ENCODE measurements around the gene DNAJB2. TPM values are rescaled to one million over a fixed set of nuclear protein-coding genes. Genes with fewer than 3 reads are reported as not detected.

Gene DNAJB2
- total and polyA plus RNA-seq, 7 experiments from 2014 or later: 6.7 to 134 (median 107) TPM

DNA sequence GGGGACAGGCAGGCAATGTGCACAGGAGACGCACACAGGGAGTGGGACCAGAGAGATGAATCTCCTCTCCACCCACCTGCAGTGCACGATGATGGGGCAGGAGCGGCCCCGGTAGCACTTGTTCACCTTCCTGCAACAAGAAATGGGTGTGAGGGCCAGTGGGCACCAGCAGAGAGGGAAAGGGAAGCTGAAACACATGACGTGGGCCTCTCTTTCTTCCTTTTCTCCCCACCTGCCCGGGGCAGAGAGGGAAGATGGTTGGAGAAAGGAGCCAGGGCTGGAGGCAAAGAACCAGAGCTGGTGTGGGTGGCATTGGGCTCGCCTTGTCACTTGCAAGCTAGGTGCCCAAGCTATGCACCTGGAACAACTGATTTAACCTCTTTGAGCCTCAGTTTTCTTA lies 12.2 kb downstream of the DNAJB2 start:
- Mint-ChIP-seq H3K36me3 (peaks cover 0 to 2% (median 0%) of the 10 kb centered on the region in 5 donors), H3K4me3 (no peak overlapping the region), H3K27ac (no peak overlapping the region), H3K4me1 (peaks cover 7 to 22% (median 17%) of the 10 kb centered on the region in 7 donors), H3K9me3 (no peaks in the 10 kb centered on the region), H3K27me3 (peaks cover 0 to 6% (median 0%) of the 10 kb centered on the region in 5 donors)
- intact Hi-C loops (cut with micrococcal nuclease): loop anchor here in 1 of 2 donors (5.0 kb wide), 1 partner anchor 251 kb away; the partner anchor contains the start of genes CHPF and TMEM198
- ATAC-seq (no peak), DNase-seq (no peak)
- Histone ChIP-seq H3K4me1 (ENCODE audit: control insufficient read depth in 2 of 2, insufficient read depth in 2 of 2, low read length in 2 of 2) (peaks cover 2 to 5% of the 10 kb centered on the region in 2 donors), H3K4me3 (ENCODE audit: low read length) (no peak overlapping the region), H3K36me3 (ENCODE audit: control insufficient read depth in 2 of 3, insufficient read depth in 3 of 3, low read length in 3 of 3) (peaks cover 0 to 5% (median 0%) of the 10 kb centered on the region in 3 experiments), H3K9me3 (ENCODE audit: control insufficient read depth in 2 of 3, low read length in 3 of 3) (no peaks in the 10 kb centered on the region), H3K27me3 (ENCODE audit: control insufficient read depth in 2 of 2, insufficient read depth in 2 of 2, low read length in 2 of 2) (no peaks in the 10 kb centered on the region), H3K27ac (ENCODE audit: low read depth, low read length) (no peak overlapping the region)
- ChIA-PET CTCF (interaction anchor here (0.9 to 11.9 kb wide), 4 partner anchors 12 to 116 kb away, joined by 3 to 194 read pairs (median 4); partner anchors contain the start of gene DNAJB2), POLR2A (interaction anchor here (0.9 to 1.4 kb wide), 2 partner anchors 13 to 15 kb away, joined by 3 to 6 read pairs; partner anchors contain the start of gene DNAJB2)

DNA sequence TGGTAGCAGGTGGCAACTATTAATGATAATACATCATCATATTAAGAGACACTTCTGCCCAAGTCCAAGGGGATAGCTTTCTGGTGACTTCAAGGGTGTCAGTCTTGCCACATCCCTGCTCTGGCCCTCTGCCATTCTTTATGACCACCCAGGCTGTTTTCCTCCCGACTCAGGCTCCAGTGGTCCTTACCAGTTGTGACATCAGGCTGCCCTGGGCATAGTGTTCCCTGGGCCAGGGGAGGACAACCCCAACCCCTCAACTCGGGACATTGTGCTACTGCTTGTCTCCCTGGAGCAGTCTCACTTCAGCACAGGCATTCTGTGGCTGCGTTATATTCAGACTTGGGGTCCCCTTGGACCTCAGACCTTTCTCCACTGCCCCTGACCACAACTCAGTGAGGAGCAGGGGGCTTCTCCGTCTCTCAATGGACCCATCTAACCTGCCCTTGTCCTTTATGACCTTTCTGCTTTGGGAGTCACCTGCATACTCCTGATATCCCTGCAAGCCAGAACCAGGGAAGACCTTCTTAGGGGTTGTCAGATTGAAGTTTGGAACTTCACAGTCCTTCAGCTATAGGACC lies 12.8 kb downstream of the DNAJB2 start:
- peaks cover 10 to 28% (median 17%) of the 10 kb centered on the region in 7 donors for H3K4me1 Mint-ChIP-seq
- POLR2A ChIA-PET: interaction anchor here (0.9 kb wide), 1 partner anchor 15 kb away, joined by 3 read pairs; no protein-coding TSS in a partner anchor
- no peak for DNase-seq

DNA sequence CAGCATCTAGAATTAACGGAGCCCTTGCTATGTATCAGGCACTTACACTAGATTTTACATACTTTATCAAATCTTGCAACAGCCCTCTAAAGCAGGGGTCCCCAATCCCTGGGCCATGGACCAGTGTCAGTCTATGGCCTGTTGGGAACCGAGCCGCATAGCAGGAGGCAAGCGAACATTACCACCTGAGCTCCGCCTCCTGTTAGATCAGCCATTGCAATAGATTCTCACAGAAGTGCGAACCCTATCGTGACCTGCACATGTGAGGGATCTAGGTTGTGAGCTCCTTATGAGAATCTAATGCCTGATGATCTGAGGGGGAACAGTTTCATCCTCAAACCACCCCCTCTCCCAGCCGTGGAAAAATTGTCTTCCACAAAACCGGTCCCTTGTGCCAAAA lies 13.4 kb downstream of the DNAJB2 start:
- Mint-ChIP-seq H3K4me3 (no peak overlapping the region), H3K27ac (no peak overlapping the region)
- intact Hi-C loops (cut with micrococcal nuclease): loop anchor here in 1 of 2 donors (5.0 kb wide), 1 partner anchor 250 kb away; the partner anchor contains the start of genes CHPF and TMEM198

More for the DNA sequence above, 12.8 kb downstream of the DNAJB2 start:
- intact Hi-C loops (cut with micrococcal nuclease): loop anchor here in 1 of 2 donors (5.0 kb wide), 1 partner anchor 250 kb away; the partner anchor contains the start of genes CHPF and TMEM198
- H3K36me3 ChIP-seq (ENCODE audit: control insufficient read depth in 2 of 3, insufficient read depth in 3 of 3, low read length in 3 of 3): no peaks in the 10 kb centered on the region
- peaks cover 2 to 11% of the 10 kb centered on the region in 2 donors for H3K4me1 ChIP-seq (ENCODE audit: control insufficient read depth in 2 of 2, insufficient read depth in 2 of 2, low read length in 2 of 2)
- no peak for ATAC-seq
- H3K4me3 ChIP-seq (ENCODE audit: low read length): no peak overlapping the region
- Mint-ChIP-seq H3K27me3 (peaks cover 0 to 6% (median 0%) of the 10 kb centered on the region in 5 donors), H3K4me3 (no peak overlapping the region), H3K9me3 (no peaks in the 10 kb centered on the region), H3K27ac (no peak overlapping the region), H3K36me3 (peaks cover 0 to 2% (median 0%) of the 10 kb centered on the region in 5 donors)
- CTCF ChIA-PET: interaction anchor here (0.7 to 11.9 kb wide), 6 partner anchors 11 to 116 kb away, joined by 3 to 194 read pairs (median 4); partner anchors contain the start of genes DNAJB2, TUBA4A and TUBA4B
- no peak overlapping the region for H3K27ac ChIP-seq (ENCODE audit: low read depth, low read length)
- no peaks in the 10 kb centered on the region for H3K9me3 ChIP-seq (ENCODE audit: control insufficient read depth in 2 of 3, low read length in 3 of 3)
- H3K27me3 ChIP-seq (ENCODE audit: control insufficient read depth in 2 of 2, insufficient read depth in 2 of 2, low read length in 2 of 2): no peaks in the 10 kb centered on the region

DNA sequence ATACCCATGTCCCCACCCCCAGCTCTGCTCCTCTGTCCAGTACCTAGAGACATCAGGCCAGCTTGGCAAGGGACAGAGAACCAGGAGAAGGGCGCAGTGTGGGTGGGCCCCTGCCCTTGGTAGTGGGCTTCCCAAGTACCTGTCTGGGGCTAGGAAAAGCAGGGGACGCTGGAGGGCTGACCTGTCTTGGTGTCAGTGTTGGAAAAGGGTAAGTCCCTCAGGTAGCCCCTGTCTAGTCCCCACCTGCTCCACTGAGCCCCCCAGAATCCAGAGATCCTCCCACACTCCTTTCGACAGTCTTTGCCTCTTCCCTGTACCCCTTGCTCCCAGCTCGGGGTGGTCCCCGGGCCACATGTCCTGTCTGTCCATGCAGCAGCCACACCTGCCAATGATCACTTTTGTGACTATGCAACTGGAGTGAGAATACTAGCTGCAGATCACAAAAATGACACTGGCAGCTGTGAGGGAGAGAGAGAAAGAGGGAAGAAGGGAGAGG lies 14.6 kb downstream of the DNAJB2 start:
- Mint-ChIP-seq H3K4me3 (peak overlapping the region; percentile 61 to 89 (median 82)), H3K9me3 (no peaks in the 10 kb centered on the region), H3K27ac (peak overlapping the region in 7 of 9 donors; percentile 56 to 88 (median 71)), H3K4me1 (peaks cover 11 to 33% (median 25%) of the 10 kb centered on the region in 7 donors), H3K36me3 (peaks cover 0 to 2% (median 0%) of the 10 kb centered on the region in 5 donors), H3K27me3 (peaks cover 0 to 6% (median 0%) of the 10 kb centered on the region in 5 donors)
- H3K9me3 ChIP-seq (ENCODE audit: control insufficient read depth in 2 of 3, low read length in 3 of 3): no peaks in the 10 kb centered on the region
- ChIA-PET POLR2A (interaction anchor here (1.8 to 4.2 kb wide), 6 partner anchors 14 to 117 kb away, joined by 8 to 74 read pairs (median 22); partner anchors contain the start of genes CNPPD1, DNAJB2, GLB1L and STK16), CTCF (interaction anchor here (0.5 to 11.9 kb wide), 12 partner anchors 15 to 894 kb away, joined by 3 to 194 read pairs (median 4); partner anchors contain the start of genes ATG9A, DNAJB2, NHEJ1 and TUBA4B)
- DNase-seq: no peak
- H3K36me3 ChIP-seq (ENCODE audit: control insufficient read depth in 2 of 3, insufficient read depth in 3 of 3, low read length in 3 of 3): no peaks in the 10 kb centered on the region
- intact Hi-C loops (cut with micrococcal nuclease): loop anchor here (1.0 to 5.0 kb wide), 8 partner anchors 14 to 249 kb away; partner anchors contain the start of genes ABCB6 (in 1 of the 2), ANKZF1 (in 1 of the 2), ATG9A (in 1 of the 2) and CHPF (in 1 of the 2)
- no peaks in the 10 kb centered on the region for H3K27me3 ChIP-seq (ENCODE audit: control insufficient read depth in 2 of 2, insufficient read depth in 2 of 2, low read length in 2 of 2)
- no peak for ATAC-seq
- H3K27ac ChIP-seq (ENCODE audit: low read depth, low read length): no peak overlapping the region
- H3K4me1 ChIP-seq (ENCODE audit: control insufficient read depth in 2 of 2, insufficient read depth in 2 of 2, low read length in 2 of 2): peaks cover 2 to 20% of the 10 kb centered on the region in 2 donors
- H3K4me3 ChIP-seq (ENCODE audit: low read length): no peak overlapping the region

More for the DNA sequence above, 13.4 kb downstream of the DNAJB2 start:
- peaks cover 11 to 33% (median 17%) of the 10 kb centered on the region in 7 donors for H3K4me1 Mint-ChIP-seq
- H3K36me3 ChIP-seq (ENCODE audit: control insufficient read depth in 2 of 3, insufficient read depth in 3 of 3, low read length in 3 of 3): no peaks in the 10 kb centered on the region
- CTCF ChIA-PET: interaction anchor here (0.7 to 11.9 kb wide), 5 partner anchors 10 to 40 kb away, joined by 3 to 194 read pairs (median 3); partner anchors contain the start of genes DNAJB2, TUBA4A and TUBA4B
- H3K9me3 ChIP-seq (ENCODE audit: control insufficient read depth in 2 of 3, low read length in 3 of 3): no peaks in the 10 kb centered on the region
- H3K36me3 Mint-ChIP-seq: peaks cover 0 to 2% (median 0%) of the 10 kb centered on the region in 5 donors
- H3K27ac ChIP-seq (ENCODE audit: low read depth, low read length): no peak overlapping the region
- H3K27me3 ChIP-seq (ENCODE audit: control insufficient read depth in 2 of 2, insufficient read depth in 2 of 2, low read length in 2 of 2): no peaks in the 10 kb centered on the region
- DNase-seq: no peak
- no peaks in the 10 kb centered on the region for H3K9me3 Mint-ChIP-seq
- POLR2A ChIA-PET: interaction anchor here (4.2 kb wide), 1 partner anchor 13 kb away, joined by 74 read pairs; the partner anchor contains the start of gene DNAJB2
- peaks cover 0 to 6% (median 0%) of the 10 kb centered on the region in 5 donors for H3K27me3 Mint-ChIP-seq
- peaks cover 2 to 17% of the 10 kb centered on the region in 2 donors for H3K4me1 ChIP-seq (ENCODE audit: control insufficient read depth in 2 of 2, insufficient read depth in 2 of 2, low read length in 2 of 2)
- no peak overlapping the region for H3K4me3 ChIP-seq (ENCODE audit: low read length)
- no peak for ATAC-seq

DNA sequence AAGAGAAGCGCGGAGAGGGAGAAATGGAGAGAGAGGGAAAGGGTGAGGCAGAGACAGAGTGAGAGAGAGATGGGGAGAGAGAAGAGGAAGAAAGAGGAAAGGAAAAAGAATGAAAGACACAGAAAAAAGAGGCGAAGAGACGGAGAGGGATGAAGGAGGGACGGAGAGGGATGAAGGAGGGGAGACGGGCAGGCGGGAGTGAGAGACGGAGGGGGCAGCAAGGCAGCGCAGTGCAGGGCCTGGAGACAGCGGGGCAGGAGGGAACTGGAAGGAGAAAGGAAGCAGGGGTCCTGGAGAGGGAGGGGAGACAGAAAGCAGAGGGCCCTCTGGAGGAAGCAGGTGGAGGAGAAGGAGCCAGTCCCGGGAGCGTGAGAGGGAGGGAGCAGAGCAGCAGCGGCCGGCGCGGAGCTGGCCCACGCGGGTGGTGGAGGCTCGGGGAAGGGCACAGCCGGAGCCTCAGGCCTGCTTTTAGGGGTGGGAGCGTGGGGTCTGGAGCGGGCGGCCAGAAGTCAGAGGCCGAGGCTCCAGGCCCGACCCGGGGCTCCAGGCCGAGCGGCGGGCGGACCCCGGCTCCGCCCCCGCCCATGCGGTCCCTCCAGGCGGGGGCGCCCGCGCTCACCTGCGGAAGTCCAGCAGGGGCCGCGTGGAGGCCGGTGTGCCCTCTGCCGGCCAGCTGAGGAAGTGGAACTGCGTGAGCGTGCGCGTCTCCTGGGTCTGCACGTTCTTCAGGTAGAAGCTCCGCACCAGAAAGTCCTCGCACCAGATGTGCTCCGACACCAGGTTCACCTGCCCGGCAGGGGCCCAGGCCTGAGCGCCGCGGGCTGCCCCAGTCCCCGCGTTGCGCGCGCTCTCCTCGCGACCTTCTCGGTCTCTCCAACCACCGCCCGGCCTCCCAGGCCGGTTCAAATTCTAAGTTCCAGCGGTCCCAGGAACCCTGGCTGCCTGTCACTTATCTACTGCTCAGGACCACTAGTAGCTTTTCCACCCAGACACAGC lies 15.5 kb downstream of the DNAJB2 start:
- peak overlapping the region; percentile 47 for H3K4me3 ChIP-seq (ENCODE audit: low read length)
- CTCF ChIA-PET: interaction anchor here (0.5 to 11.9 kb wide), 37 partner anchors 8 to 894 kb away, joined by 3 to 194 read pairs (median 4); partner anchors contain the start of genes ANKZF1, ATG9A, CNPPD1 and DES
- peaks cover 0 to 2% (median 0%) of the 10 kb centered on the region in 5 donors for H3K36me3 Mint-ChIP-seq

More for the DNA sequence above, 15.5 kb downstream of the DNAJB2 start:
- peak overlapping the region; percentile 56 to 88 (median 84) for H3K27ac Mint-ChIP-seq
- peak overlapping the region; percentile 68 to 89 (median 82) for H3K4me3 Mint-ChIP-seq
- no peaks in the 10 kb centered on the region for H3K27me3 ChIP-seq (ENCODE audit: control insufficient read depth in 2 of 2, insufficient read depth in 2 of 2, low read length in 2 of 2)
- H3K4me1 ChIP-seq (ENCODE audit: control insufficient read depth in 2 of 2, insufficient read depth in 2 of 2, low read length in 2 of 2): peaks cover 2 to 20% of the 10 kb centered on the region in 2 donors
- H3K9me3 Mint-ChIP-seq: no peaks in the 10 kb centered on the region
- peaks cover 0 to 9% (median 0%) of the 10 kb centered on the region in 5 donors for H3K27me3 Mint-ChIP-seq
- peaks cover 11 to 34% (median 27%) of the 10 kb centered on the region in 7 donors for H3K4me1 Mint-ChIP-seq
- DNase-seq (peak; percentile 80 to 93 (median 90)), ATAC-seq (peak; percentile 99)
- peak overlapping the region; percentile 79 for H3K27ac ChIP-seq (ENCODE audit: low read depth, low read length)
- intact Hi-C loops (cut with micrococcal nuclease): loop anchor here (1.0 to 5.0 kb wide), 12 partner anchors 15 to 248 kb away; partner anchors contain the start of genes ANKZF1 (in 2 of the 2), ATG9A (in 2 of the 2), DNAJB2 (in 2 of the 2) and TUBA4A (in 2 of the 2)
- H3K36me3 ChIP-seq (ENCODE audit: control insufficient read depth in 2 of 3, insufficient read depth in 3 of 3, low read length in 3 of 3): no peaks in the 10 kb centered on the region
- no peaks in the 10 kb centered on the region for H3K9me3 ChIP-seq (ENCODE audit: control insufficient read depth in 2 of 3, low read length in 3 of 3)
- POLR2A ChIA-PET: interaction anchor here (0.7 to 4.2 kb wide), 22 partner anchors 8 to 137 kb away, joined by 3 to 74 read pairs (median 5); partner anchors contain the start of genes ABCB6, ANKZF1, ATG9A and CNPPD1
